ENCODE results near the gene NUMBL.
A peak's percentile ranks its signal among the peaks of the same experiment; 100 is the strongest.
"Not testable (repeated sequence)": the region's sequence is repeated elsewhere in the genome, so short reads cannot be mapped to it uniquely, and the experiment has no call there.

NUMBL gene

DNA sequence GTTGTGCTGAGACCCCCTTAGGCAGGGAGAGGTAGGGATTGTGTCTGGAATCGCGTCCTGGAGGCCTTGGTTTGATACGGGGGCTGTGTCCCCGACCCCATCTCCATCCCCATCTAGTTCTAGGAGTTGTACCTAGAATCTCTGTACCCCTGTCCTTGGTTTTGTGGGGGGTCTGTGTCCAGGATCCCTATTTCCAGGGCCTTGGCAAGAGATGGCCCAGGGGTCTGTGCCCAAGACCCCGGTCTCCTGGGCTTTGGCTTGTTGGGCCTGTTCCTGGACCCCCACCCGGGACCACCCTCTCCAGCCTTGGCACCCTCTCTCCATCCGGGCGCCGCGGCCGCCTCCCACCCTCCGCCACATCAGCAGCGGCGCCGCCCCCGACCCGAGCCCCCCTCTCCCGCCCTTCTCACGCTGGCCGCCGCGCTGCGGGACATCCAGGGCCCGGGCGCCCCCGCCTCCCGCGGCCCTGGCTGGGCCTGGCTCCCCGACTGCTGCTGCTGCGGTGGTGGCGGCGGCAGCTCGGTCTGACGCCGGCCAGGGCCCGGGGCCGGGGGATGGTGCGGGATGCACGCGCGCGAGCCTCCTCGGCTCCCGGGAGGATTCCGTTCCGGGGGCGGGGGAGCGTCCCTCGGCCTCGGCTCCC is at the start of gene NUMBL:
NUMBL (minus strand) TSS at position 602 of the 643 bp plus-strand sequence; CDS start at position 434, 168 bp downstream.
- DNase-seq: no peak

DNA sequence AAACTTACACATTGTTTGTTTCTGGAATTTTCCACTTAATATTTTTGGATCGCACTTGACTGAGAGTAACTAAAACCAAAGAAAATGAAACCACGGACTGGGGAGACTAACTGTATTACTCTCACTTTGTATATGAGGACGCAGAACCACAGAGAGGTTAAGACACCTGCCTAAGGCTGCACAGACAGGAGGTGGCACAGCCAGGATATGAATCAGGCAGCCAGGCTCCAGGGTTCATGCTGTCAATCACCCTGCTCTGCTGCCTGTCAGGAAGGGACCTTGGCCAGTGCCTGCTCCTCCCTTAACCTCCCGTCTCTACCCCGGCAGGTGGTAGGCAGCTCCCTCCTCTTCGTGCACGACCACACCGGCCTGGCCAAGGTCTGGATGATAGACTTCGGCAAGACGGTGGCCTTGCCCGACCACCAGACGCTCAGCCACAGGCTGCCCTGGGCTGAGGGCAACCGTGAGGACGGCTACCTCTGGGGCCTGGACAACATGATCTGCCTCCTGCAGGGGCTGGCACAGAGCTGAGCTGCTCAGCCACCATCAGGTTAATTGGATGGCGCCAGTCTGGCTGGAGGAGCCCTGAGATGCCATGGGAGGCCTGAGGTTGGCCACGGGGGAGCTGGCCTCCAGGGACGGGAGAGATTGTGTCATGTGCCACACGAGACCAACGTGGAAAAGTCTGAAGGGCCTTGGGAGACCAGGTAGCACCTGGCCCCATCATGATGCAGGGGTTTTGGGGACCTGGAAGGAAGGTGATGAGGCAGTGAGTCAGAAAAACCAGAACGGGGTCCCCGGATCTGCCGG is 48.8 kb upstream of the NUMBL start:
- DNase-seq: no peak

GRCh38 chr19:40737102-40737644 is 46.7 kb upstream of the NUMBL start:
- no peak for DNase-seq

GRCh38 chr19:40736661-40737060 is 46.2 kb upstream of the NUMBL start:
- DNase-seq: no peak

- no peak for DNase-seq
These were observed 44.7 kb upstream of the NUMBL start for GRCh38 chr19:40735013-40735771.

- DNase-seq: no peak
These were observed 42.7 kb upstream of the NUMBL start for GRCh38 chr19:40733149-40733548.

DNA sequence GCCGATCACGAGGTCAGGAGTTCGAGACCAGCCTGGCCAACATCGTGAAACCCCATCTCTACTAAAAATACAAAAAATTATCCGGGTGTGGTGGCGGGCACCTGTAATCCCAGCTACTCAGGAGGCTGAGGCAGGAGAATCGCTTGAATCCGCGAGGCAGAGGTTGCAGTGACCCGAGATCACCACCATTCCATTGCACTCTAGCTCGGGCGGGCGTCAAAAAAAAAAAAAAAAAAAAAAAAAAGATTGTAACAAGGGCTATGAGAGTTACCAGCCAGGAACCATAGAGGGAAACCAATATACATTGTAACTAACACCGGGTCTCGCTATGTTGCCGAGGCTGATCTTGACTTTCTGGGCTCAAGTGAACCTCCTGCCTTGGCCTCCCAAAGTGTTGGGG is 41.9 kb upstream of the NUMBL start:
- DNase-seq: not testable (repeated sequence)

GRCh38 chr19:40730065-40730464 is 39.6 kb upstream of the NUMBL start:
- DNase-seq: not testable (repeated sequence)

- no peak for DNase-seq
These were observed 35.8 kb upstream of the NUMBL start for GRCh38 chr19:40726279-40726678.

DNA sequence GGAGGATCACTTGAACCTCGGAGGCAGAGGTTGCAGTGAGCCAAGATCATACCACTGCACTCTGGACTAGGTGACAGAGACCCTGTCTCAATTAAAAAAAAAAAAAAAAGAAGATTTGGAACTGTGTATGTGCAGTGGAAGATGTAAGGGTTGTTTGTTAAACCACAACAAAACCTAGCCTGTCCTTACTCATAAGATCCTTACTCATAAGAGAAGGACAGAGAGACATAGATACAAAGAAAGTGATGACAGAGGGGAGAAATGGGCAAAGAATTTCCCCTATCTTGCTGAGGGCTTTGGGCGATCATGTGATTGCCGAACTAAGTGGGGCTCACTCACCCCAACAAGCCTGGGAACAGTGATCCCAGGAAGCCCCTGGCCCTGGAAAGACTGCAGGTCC is 34.4 kb upstream of the NUMBL start:
- DNase-seq: no peak

DNA sequence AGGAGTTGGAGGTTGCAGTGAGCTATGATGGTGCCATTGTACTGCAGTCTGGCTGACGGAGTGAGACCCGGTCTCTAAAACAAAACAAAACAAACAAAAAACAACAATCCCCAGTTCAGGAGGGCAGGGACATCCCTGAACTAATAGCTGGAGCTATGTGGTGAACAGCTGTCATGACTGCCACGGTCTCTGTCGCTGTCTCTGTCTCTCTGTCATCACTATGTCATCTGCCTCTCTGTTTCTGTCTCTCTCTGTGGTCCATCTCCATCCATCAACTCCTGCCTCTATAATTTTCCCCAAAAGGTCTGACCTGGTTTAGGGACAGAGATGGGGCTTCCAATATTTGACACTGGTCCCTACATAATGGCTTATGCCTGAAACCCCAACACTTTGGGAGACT is 33.9 kb upstream of the NUMBL start:
- no peak for DNase-seq

DNA sequence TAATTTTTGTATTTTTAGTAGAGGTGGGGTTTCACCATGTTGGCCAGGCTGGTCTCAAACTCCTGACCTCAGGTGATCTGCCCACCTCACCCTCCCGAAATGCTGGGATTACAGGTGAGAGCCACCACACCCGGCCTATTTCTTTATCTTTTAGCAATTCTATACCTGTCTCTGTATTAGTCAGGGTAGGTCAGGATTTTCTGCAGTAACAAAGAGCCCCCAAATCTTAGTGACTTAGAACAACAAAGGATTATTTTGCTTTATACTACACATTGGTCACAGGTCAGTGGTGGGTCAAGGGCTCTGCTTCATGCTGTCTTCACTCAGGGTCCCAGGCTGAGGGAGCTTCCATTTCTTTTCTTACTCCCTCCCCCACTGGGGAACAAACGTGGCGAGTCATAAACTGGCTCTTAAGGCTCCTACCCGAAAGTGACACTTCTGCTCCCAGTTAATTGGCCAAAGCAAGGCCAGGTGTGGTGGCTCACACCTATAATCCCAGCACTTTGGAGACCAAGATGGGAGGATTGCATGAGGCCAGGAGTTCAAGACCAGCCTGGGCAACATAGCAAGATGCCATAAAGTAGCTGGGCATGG is 33.3 kb upstream of the NUMBL start:
- no peak for DNase-seq

DNA sequence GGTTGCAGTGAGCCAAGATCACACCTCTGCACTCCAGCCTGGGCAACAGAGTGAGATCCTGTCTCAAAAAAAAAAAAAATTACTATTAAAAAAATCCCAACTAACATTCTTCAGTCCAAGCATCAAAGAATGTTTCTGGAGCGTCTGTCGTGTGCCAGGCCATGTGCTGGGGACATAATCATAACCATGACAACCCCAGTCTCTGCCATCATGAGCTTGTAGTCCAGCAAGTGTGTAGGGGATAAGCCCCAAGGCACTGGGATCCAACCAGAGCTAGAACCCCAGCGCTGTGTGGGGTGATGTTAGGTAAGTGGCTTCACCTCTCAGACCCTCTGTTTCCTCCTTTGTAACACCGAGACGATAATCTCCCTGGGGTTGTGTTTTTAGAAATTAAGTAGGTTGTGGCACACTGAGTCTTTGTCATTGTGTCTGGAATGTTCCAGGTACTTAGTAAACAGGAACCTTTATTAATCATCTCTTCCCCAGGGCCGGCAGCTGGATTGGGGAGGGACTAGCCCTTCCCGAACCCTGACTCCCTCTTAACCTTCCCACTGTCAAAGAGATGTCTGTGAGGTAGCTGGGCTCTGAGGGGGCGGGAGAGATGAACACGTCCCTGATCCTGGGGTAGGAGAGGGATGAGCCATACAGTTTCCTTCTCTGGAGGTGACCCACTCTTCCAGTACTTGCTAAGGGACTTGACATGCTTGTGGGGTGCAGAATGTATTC is 31.6 kb upstream of the NUMBL start:
- no peak for DNase-seq

GRCh38 chr19:40721140-40721486 is 30.7 kb upstream of the NUMBL start:
- no peak for DNase-seq

DNA sequence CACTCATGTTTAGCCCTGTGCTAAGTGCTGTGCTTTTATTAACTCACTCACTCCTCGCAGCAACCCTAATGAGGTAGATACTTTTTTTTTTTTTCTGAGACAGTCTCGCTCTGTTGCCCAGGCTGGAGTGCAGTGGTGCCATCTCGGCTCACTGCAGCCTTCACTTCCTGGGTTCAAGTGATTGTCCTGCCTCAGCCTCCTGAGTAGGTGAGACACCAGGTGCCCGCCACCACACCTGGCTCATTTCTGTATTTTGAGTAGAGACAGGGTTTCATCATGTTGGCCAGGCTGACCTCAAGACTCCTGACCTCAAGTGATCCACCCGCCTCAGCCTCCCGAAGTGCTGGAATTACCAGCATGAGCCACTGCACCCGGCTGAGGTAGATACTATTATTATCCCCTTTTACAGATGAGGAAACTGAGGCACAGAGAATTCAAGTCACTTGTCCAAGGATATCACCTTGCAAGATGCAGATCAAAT is 29.0 kb upstream of the NUMBL start:
- no peak for DNase-seq

- peak; percentile 55 for DNase-seq
These were observed 28.4 kb upstream of the NUMBL start for GRCh38 chr19:40718774-40719391.

DNA sequence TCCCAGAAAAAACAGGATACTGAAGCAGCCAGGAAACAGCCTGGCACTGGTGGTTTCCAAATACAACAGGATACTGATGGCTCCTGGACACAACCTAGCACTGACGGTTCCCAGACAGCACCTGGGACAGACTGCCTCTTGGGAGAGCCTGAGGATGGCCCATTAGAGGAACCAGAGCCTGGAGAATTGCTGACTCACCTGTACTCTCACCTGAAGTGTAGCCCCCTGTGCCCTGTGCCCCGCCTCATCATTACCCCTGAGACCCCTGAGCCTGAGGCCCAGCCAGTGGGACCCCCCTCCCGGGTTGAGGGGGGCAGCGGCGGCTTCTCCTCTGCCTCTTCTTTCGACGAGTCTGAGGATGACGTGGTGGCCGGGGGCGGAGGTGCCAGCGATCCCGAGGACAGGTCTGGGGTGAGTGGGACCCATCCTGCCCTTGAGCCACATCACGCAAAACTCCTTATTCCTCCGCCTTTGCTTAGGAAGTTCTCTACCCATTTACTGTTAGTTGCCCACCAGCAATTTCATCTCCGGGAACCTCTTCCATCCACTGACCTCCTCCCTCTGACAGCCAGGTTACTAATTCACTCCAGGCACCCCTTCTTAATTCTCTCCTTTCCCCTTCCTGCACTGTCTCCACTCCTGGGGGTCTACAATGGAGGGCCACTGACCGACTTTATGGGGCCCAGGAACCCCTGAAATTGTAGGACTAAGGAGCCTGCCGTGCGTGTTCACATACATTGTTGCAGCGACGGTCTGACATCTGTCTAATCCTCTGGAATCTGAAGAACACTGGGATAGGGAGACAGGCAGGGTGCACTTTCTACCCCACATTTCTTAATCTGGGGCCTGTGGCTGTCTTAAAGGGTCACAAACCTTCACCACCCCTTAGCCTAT is 27.7 kb upstream of the NUMBL start:
- DNase-seq: no peak

- DNase-seq: no peak
These were observed 27.0 kb upstream of the NUMBL start for GRCh38 chr19:40717325-40717879.

DNA sequence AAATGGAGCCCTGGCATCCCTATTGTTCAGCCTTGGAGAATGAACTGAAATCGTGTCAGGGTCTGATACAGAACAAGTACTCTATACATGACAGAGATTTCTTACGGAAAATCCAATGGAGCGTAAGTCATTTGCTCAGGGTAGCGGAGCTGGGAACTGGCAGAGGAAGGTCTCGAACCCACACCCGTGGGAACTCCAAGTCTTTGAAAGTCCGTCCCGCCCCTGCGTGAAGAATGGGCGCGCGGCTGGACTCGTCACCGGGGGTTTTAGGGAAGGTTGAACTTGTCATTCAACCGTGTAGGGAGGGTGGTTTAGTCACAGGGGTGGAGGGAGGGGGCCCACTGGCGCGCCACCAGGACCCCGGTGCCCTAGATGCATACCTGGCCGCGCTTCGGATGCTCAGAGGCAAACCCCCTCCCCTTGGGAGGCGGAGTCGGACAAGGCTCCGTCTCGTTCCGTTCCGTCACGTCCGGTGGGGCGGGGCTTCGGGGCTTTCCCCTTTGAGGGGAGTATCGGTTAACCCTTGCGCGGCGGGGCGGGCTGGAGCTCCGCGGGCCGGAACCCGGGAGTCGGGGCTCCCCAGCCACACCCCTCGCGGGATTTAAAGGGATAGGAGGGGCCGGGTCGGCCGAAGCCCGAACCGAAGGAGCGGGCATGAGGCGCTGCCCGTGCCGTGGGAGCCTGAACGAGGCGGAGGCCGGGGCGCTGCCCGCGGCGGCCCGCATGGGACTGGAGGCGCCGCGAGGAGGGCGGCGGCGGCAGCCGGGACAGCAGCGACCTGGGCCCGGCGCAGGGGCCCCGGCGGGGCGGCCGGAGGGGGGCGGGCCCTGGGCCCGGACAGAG is 26.3 kb upstream of the NUMBL start, which contains the start of the genes COQ8B and ITPKC:
COQ8B (minus strand) TSS at position 405 of the 843 bp plus-strand sequence. CDS start 2,254 bp downstream, outside the sequence.
ITPKC (plus strand) TSS at position 631 of the 843 bp plus-strand sequence; CDS start at position 655, 24 bp downstream.
- DNase-seq: peak; percentile 79
